Osteocyte (in vitro differentiated cells): ENCODE results near the gene MATK. TPM values are rescaled to one million over a fixed set of nuclear protein-coding genes. Genes with fewer than 3 reads are reported as not detected.

Experiments used
- DNase-seq: peaks from one replicate; pipeline ENCODE4 v3.0.0; 2021; ENCODE audit warnings: mixed read lengths; ENCODE audit not compliant: unreplicated experiment; ENCODE audit errors: extremely low spot score
- H3K27ac Mint-ChIP-seq: one replicate; pipeline ENCODE4 v1.8.0; 2021; ENCODE audit warnings: mild to moderate bottlenecking, mixed read lengths; ENCODE audit not compliant: unreplicated experiment
- H3K27me3 Mint-ChIP-seq: one replicate; pipeline ENCODE4 v1.8.0; 2021; ENCODE audit warnings: mixed read lengths; ENCODE audit not compliant: unreplicated experiment
- H3K36me3 Mint-ChIP-seq: one replicate; pipeline ENCODE4 v1.8.0; 2021; ENCODE audit warnings: mixed read lengths; ENCODE audit not compliant: unreplicated experiment
- H3K4me1 Mint-ChIP-seq: one replicate; pipeline ENCODE4 v1.8.0; 2021; ENCODE audit warnings: mixed read lengths; ENCODE audit not compliant: unreplicated experiment
- H3K4me3 Mint-ChIP-seq: one replicate; pipeline ENCODE4 v1.8.0; 2021; ENCODE audit warnings: mild to moderate bottlenecking, moderate library complexity, mixed read lengths; ENCODE audit not compliant: unreplicated experiment
- H3K9me3 Mint-ChIP-seq: one replicate; pipeline ENCODE4 v1.8.0; 2021; ENCODE audit warnings: mixed read lengths; ENCODE audit not compliant: unreplicated experiment
- CTCF ChIP-seq: fragments of 200-600 bp; sonication (generic); IDR thresholded peaks from 2 replicates; pipeline ENCODE4 v1.5.0; 2021; ENCODE audit warnings: antibody characterized with exemption, mild to moderate bottlenecking, moderate library complexity
- total RNA-seq: library from RNA; stranded (reverse); gene quantifications from 2 replicates; pipeline ENCODE4 v1.2.1, GENCODE V29; 2021

MATK gene
- total RNA-seq, 1 donor from 2014 or later: not detected

- Mint-ChIP-seq H3K4me3 (no peak overlapping the region), H3K27me3 (no peaks in the 10 kb centered on the region), H3K27ac (no peak overlapping the region), H3K36me3 (peaks cover 10% of the 10 kb centered on the region), H3K9me3 (no peaks in the 10 kb centered on the region), H3K4me1 (peaks cover 19% of the 10 kb centered on the region)
- DNase-seq: no peak
- TF ChIP-seq CTCF: no peak
These were observed 21.1 kb downstream of the MATK start for GRCh38 chr19:3765121-3765520.

DNA sequence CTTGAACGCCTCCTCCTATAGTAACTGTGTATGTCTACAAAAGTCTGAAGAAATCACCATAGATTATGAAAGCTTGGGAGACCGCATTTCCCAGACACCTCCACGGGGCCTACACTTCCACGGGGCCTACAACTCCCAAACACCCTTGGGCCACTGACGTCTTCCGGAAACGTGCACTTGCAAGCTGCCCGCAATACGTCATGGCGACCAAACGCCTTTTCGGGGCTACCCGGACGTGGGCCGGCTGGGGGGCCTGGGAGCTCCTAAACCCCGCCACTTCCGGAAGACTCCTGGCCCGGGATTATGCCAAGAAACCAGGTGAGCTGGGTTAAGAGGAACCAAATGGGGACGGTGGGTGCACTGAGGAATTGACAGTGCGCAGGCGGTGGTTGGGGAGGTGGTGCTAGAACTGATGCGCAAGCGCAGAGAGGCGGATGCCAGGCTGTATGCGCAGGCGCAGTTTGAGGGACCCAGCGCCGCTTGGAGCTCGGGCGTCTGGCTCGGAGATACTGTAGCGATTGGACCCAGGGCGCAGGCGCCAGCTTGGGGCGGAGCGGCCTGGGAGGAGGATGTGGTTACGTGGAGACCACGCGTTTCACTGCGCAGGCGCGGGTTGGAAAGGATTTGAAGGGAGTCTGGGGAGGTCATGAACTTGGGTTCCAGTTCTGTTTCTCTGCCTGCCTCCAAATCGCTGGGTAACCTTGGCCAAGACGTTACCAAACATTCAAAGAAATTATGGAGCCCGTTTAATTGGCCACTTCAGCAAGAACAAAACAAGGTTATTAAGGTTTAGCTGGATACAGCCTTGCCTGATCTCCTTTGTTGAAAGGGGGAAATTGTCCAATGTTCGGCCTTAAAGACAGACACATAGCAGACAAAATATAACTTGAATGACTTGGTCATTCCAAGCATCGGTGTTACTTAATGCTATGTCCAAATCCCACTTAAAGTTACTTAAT, 23.4 kb downstream of the MATK start, which contains the start of gene MRPL54:
TSS of gene MRPL54 (plus strand) at position 182 of the 959 bp plus-strand sequence. CDS start at position 201, 19 bp downstream.
- H3K27ac Mint-ChIP-seq: peak within 1 kb of the TSS; percentile 100
- no peaks in the 10 kb centered on the region for H3K9me3 Mint-ChIP-seq
- H3K27me3 Mint-ChIP-seq: no peaks in the 10 kb centered on the region
- DNase-seq: peak; percentile 100
- no peak for TF ChIP-seq CTCF
- peaks cover 23% of the 10 kb centered on the region for H3K4me1 Mint-ChIP-seq
- peaks cover 7% of the 10 kb centered on the region for H3K36me3 Mint-ChIP-seq
- peak within 1 kb of the TSS; percentile 96 for H3K4me3 Mint-ChIP-seq

- Mint-ChIP-seq H3K4me3 (peak overlapping the region; percentile 96), H3K36me3 (peaks cover 7% of the 10 kb centered on the region), H3K27me3 (no peaks in the 10 kb centered on the region)
These were observed 24.1 kb downstream of the MATK start for GRCh38 chr19:3762130-3762473.

GRCh38 chr19:3761382-3762129, 24.6 kb downstream of the MATK start, which contains the start of gene APBA3:
APBA3 (minus strand) TSS chr19:3761692; CDS start chr19:3760264, 1,428 bp downstream.
- TF ChIP-seq CTCF: peak; percentile 75
- H3K4me3 Mint-ChIP-seq: peak within 1 kb of the TSS; percentile 96
- peak; percentile 98 for DNase-seq

More at GRCh38 chr19:3762130-3762473, 24.1 kb downstream of the MATK start:
- Mint-ChIP-seq H3K4me1 (peaks cover 23% of the 10 kb centered on the region), H3K9me3 (no peaks in the 10 kb centered on the region), H3K27ac (peak overlapping the region; percentile 100)
- no peak for TF ChIP-seq CTCF
- no peak for DNase-seq

More at GRCh38 chr19:3761382-3762129, 24.6 kb downstream of the MATK start, which contains the start of gene APBA3:
- H3K4me1 Mint-ChIP-seq: peaks cover 25% of the 10 kb centered on the region
- H3K27ac Mint-ChIP-seq: peak within 1 kb of the TSS; percentile 100
- peaks cover 7% of the 10 kb centered on the region for H3K36me3 Mint-ChIP-seq
- H3K9me3 Mint-ChIP-seq: no peaks in the 10 kb centered on the region
- H3K27me3 Mint-ChIP-seq: no peaks in the 10 kb centered on the region
